HepG2 (cell line): Measurements from ENCODE around the gene PRR14. TPM values are rescaled to one million over a fixed set of nuclear protein-coding genes. Genes with fewer than 3 reads are reported as not detected.
"Not testable (repeated sequence)": the region's sequence is repeated elsewhere in the genome, so short reads cannot be mapped to it uniquely, and the experiment has no call there.

ENCODE experiments used
- ATAC-seq: fragments of 200-7000 bp; cut with Tn5 transposase; 3 replicates; pipeline ENCODE4 v1.9.1; 2020; ENCODE audit warnings: mild to moderate bottlenecking, moderate library complexity
- BruUV-seq: library from RNA; stranded (reverse); fragments of 400-500 nt; replicated peaks from 2 replicates; lab custom pipeline; 2021; lab: Mats Ljungman, UMichigan
- CTCF ChIA-PET: fragments of 300-600 bp; formaldehyde crosslinking; extraction: SDS; loops from one replicate; lab custom pipeline; 2021; ENCODE audit warnings: low total read pairs, inconsistent platforms, low intra/inter-chr PET ratio; lab: Yijun Ruan, JAX
- POLR2A ChIA-PET: fragments of 350-600 bp; sonication (Branson Sonifier 250); formaldehyde crosslinking; loops from one replicate; lab custom pipeline; 2020; ENCODE audit warnings: antibody characterized with exemption, inconsistent platforms; lab: Yijun Ruan, JAX
- DNase-seq: peaks from one replicate; pipeline ENCODE4 v3.0.0-alpha.2; 2015; ENCODE audit warnings: low spot score
- FAIRE-seq: peaks from 3 replicates; lab custom pipeline; 2011; peaks lifted over from hg19 to GRCh38; lab: Jason Lieb, UNC
- H2AFZ ChIP-seq: one replicate; pipeline ENCODE4 v1.6.1; 2011; ENCODE audit warnings: low read length, inconsistent platforms
- H3K27ac ChIP-seq: fragments of 300-600 bp; 3 replicates; pipeline ENCODE4 v1.8.0; 2011; ENCODE audit warnings: mixed run types, mild to moderate bottlenecking, mixed read lengths, low read length, inconsistent platforms; ENCODE audit not compliant: insufficient read depth; ENCODE audit errors: extremely low read length
- H3K27me3 ChIP-seq, 2 experiments: fragments of 200-600 bp in 1 of 2; 2 replicates in 1 of 2; 3 replicates in 1 of 2; pipeline versions ENCODE4 v1.6.0 to v1.8.0; 2011; ENCODE audit warnings: low read length in 2 of 2, mild to moderate bottlenecking in 2 of 2, moderate library complexity in 2 of 2, inconsistent platforms in 1 of 2; ENCODE audit not compliant: insufficient read depth in 2 of 2, control insufficient read depth in 1 of 2
- H3K36me3 ChIP-seq, 2 experiments: fragments of 200-600 bp in 1 of 2; replicated peaks in 1 of 2; 2 replicates in 1 of 2; 3 replicates in 1 of 2; pipeline versions ENCODE4 v1.5.1 to v1.8.0; 2011; ENCODE audit warnings: low read length in 2 of 2, inconsistent platforms in 1 of 2; ENCODE audit not compliant: insufficient read depth in 2 of 2, control insufficient read depth in 1 of 2
- H3K4me1 ChIP-seq: 2 replicates; pipeline ENCODE4 v1.5.1; 2012; ENCODE audit warnings: low read length, inconsistent platforms; ENCODE audit not compliant: insufficient read depth
- H3K4me2 ChIP-seq: 2 replicates; pipeline ENCODE4 v1.6.0; 2011; ENCODE audit warnings: low read depth, low read length, inconsistent platforms
- H3K4me3 ChIP-seq, 3 experiments: fragments of 200-600 bp in 1 of 3; sonication (generic), shearing (Covaris generic) in 1 of 3; replicated peaks in 1 of 3; 2 replicates each; pipeline ENCODE4 v1.5.1; 2011 to 2016; ENCODE audit warnings: low read length in 3 of 3, inconsistent platforms in 2 of 3, low read depth in 2 of 3, mild to moderate bottlenecking in 2 of 3, control low read depth in 1 of 3, mixed read lengths in 1 of 3; ENCODE audit not compliant: insufficient read depth in 1 of 3
- H3K79me2 ChIP-seq: one replicate; pipeline ENCODE4 v1.6.1; 2011; ENCODE audit warnings: low read length, inconsistent platforms; ENCODE audit not compliant: insufficient read depth
- H3K9ac ChIP-seq: 2 replicates; pipeline ENCODE4 v1.6.0; 2011; ENCODE audit warnings: mild to moderate bottlenecking, low read depth, low read length, inconsistent platforms; ENCODE audit not compliant: insufficient read depth
- H3K9me3 ChIP-seq: 2 replicates; pipeline ENCODE4 v1.5.1; 2012; ENCODE audit warnings: mild to moderate bottlenecking, low read length
- H4K20me1 ChIP-seq: 2 replicates; pipeline ENCODE4 v1.6.0; 2011; ENCODE audit warnings: inconsistent platforms, mild to moderate bottlenecking, low read length, moderate library complexity; ENCODE audit not compliant: insufficient read depth
- GTF3A ChIP-seq: sonication (generic); formaldehyde crosslinking; conservative IDR thresholded peaks from 2 replicates; pipeline ENCODE4 v1.4.0; 2020; ENCODE audit warnings: mild to moderate bottlenecking, missing genetic modification reagents
- KDM5B ChIP-seq: sonication (generic); formaldehyde crosslinking; IDR thresholded peaks from 2 replicates; pipeline ENCODE4 v1.4.0; 2020; ENCODE audit warnings: missing genetic modification reagents, mild to moderate bottlenecking, borderline replicate concordance
- MIER2 ChIP-seq: IDR thresholded peaks from 2 replicates; pipeline ENCODE4 v1.6.1; 2016; ENCODE audit warnings: missing biosample characterization, missing genetic modification reagents
- ZBTB1 ChIP-seq: sonication (generic); formaldehyde crosslinking; IDR thresholded peaks from 2 replicates; pipeline ENCODE4 v1.4.0; 2020; ENCODE audit warnings: missing genetic modification reagents, borderline replicate concordance
- ZKSCAN1 ChIP-seq: fragments of 150-350 bp; IDR thresholded peaks from 2 replicates; pipeline ENCODE4 v1.6.1; 2014; ENCODE audit warnings: low read length
- ZNF782 ChIP-seq: sonication (generic); formaldehyde crosslinking; IDR thresholded peaks from 2 replicates; pipeline ENCODE4 v1.4.0; 2020; ENCODE audit warnings: missing genetic modification reagents, mild to moderate bottlenecking, borderline replicate concordance
- WGBS: methylation state at CpG from one replicate; pipeline ENCODE4 v1.1.6; 2017; ENCODE audit warnings: low lambda C conversion rate; 5-methylcytosine and 5-hydroxymethylcytosine counted together
- in situ Hi-C: cut with HindIII; loops from 2 replicates; pipeline ENCODE4 v1.10.0; 2017; ENCODE audit warnings: low pct_unique_long_range_greater_than_20kb; ENCODE audit not compliant: extremely low pct_ligation_motif_present
- intact Hi-C: fragments of 100-400 bp; cut with micrococcal nuclease; formaldehyde crosslinking; loops from one replicate; pipeline ENCODE4 v1.10.0; 2022; ENCODE audit not compliant: unreplicated experiment
- polyA plus RNA-seq, 8 experiments: library from polyadenylated mRNA; depleted of rRNA in 3 of 8; stranded (reverse) in 7 of 8; unstranded in 1 of 8; fragments of >200 nt; fragmentation: Illumina TruSeq in 4 of 8; extraction: Trizol in 4 of 8; gene quantifications; 2 replicates each; pipeline versions ENCODE4 v1.2.1 to v1.2.3, GENCODE V29; 2011 to 2016; ENCODE audit warnings: low read depth in 4 of 8, missing spikeins in 1 of 8, mixed read lengths in 1 of 8; ENCODE audit not compliant: insufficient read depth in 1 of 8
- total RNA-seq, 5 experiments: library from RNA; depleted of rRNA; stranded (reverse); fragments of >200 nt; fragmentation: Illumina TruSeq; extraction: Trizol; gene quantifications; 2 replicates each; pipeline ENCODE4 v1.2.3, GENCODE V29; 2016; ENCODE audit warnings: low read depth in 1 of 5

The PRR14 gene
- total and polyA plus RNA-seq, 2 of the 13 experiments (the other 11 are each of a cell fraction or from before 2014, with no cell fraction given): 8.4 to 11.0 TPM

- Histone ChIP-seq H3K4me3 (no peak overlapping the region), H3K27ac (no peak overlapping the region), H3K4me1 (peaks cover 24% of the 10 kb centered on the region), H3K4me2 (no peak overlapping the region), H3K9me3 (no peaks in the 10 kb centered on the region), H3K9ac (no peak overlapping the region), H3K27me3 (no peaks in the 10 kb centered on the region), H3K36me3 (peaks cover 22 to 55% of the 10 kb centered on the region in 2 experiments), H4K20me1 (peaks cover 16% of the 10 kb centered on the region; the same call in 1 of the 2 replicates), H3K79me2 (peaks cover 31% of the 10 kb centered on the region), H2AFZ (no peak overlapping the region)
- POLR2A ChIA-PET: interaction anchor here (1.6 kb wide), 1 partner anchor 47 kb away, joined by 3 read pairs; the partner anchor contains the start of gene PHKG2
- in situ Hi-C loops (no loop called here), intact Hi-C loops (no loop called here)
- DNase-seq: no peak
- no peak for FAIRE-seq
- no TSS peak for BruUV-seq
- ATAC-seq: no peak
- CTCF ChIA-PET: no interaction called here
- 97% methylated on average over 5 of the region's 5 CpGs for WGBS
- no peak for TF ChIP-seq ZKSCAN1
- no peak for TF ChIP-seq MIER2
- no peak for TF ChIP-seq GTF3A
- no peak for TF ChIP-seq ZBTB1 (CRISPR knock-in tag)
- TF ChIP-seq KDM5B: no peak
- TF ChIP-seq ZNF782 (CRISPR knock-in tag): no peak
These were observed 50.2 kb downstream of the PRR14 start for GRCh38 chr16:30700971-30701370.

GRCh38 chr16:30703071-30703470 lies 52.3 kb downstream of the PRR14 start:
- ATAC-seq, H3K4me2 ChIP-seq, DNase-seq, intact Hi-C loops, in situ Hi-C loops, H3K9me3 ChIP-seq, BruUV-seq, FAIRE-seq, POLR2A ChIA-PET, H3K4me3 ChIP-seq, CTCF ChIA-PET, H3K27ac ChIP-seq, H2AFZ ChIP-seq, H3K9ac ChIP-seq, H3K27me3 ChIP-seq: not testable (repeated sequence)
- H3K36me3 ChIP-seq: peaks cover 39 to 76% of the 10 kb centered on the region in 2 experiments
- peaks cover 16% of the 10 kb centered on the region; the same call in 1 of the 2 replicates for H4K20me1 ChIP-seq
- H3K79me2 ChIP-seq: peaks cover 31% of the 10 kb centered on the region
- H3K4me1 ChIP-seq: peaks cover 13% of the 10 kb centered on the region
- WGBS: 96% methylated on average over 12 of the region's 12 CpGs
